Kidney glomerular epithelial cell (primary cell): ENCODE results near the gene FSTL4.
"Not testable (repeated sequence)": the region's sequence is repeated elsewhere in the genome, so short reads cannot be mapped to it uniquely, and the experiment has no call there.

Experiments used
- DNase-seq: peaks from one replicate; lab custom pipeline; 2025; lab: John Stamatoyannopoulos, UW

The FSTL4 gene

DNA sequence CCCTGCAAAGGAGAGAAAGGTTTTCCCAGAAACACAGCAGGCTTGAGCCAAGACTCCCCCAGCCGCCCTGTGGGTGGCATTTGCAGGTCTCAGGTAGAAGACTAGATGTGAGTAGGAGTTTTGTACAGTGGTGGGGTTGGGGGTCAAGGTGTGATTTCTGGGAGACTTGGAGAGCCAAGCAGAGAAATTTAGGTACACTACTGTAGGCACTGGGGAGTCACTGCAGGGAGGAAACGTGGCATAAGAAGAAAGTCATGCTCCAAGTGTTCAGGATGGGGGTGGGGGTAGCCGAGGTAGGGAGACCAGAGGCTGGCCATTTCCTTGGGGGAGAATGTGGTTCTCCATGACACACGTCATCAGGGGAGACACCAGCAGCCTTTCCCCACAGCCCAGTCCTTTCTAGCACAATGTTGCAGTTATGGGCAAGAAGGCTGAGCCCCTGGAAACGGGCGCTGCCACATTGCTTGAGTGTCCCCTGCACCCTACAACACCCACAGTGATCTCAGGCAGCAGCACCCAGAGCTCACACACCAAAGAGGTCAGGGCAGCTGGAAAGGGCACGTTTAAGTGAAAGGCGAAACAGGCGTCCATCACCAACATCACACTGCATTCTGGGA is 210.5 kb downstream of the FSTL4 start:
- no peak for DNase-seq

DNA sequence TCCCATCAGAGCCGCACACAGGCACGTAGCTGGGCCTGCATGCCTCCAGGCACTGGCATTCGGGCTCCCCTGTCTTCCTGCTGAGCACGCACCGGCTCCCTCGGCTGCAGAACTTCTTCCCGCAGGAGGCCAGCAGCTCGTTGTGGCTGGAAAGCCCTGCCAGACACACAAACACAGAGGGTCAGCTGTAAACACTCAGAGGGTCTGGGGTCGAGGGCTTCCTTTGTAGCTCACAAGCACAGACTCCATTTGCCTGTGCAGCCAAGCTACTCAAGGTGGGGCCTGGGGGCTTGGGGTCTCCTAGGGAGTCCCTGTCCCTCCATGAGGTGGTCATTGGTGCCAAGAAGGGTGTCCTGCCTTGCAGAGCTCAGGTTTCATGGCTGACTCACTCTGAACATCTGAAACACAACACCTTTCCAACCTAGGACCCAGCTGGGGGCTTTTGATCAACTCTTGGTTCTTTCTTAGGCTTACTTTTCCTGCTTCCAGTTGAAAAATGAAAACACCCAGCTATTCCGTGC is 211.4 kb downstream of the FSTL4 start:
- no peak for DNase-seq

DNA sequence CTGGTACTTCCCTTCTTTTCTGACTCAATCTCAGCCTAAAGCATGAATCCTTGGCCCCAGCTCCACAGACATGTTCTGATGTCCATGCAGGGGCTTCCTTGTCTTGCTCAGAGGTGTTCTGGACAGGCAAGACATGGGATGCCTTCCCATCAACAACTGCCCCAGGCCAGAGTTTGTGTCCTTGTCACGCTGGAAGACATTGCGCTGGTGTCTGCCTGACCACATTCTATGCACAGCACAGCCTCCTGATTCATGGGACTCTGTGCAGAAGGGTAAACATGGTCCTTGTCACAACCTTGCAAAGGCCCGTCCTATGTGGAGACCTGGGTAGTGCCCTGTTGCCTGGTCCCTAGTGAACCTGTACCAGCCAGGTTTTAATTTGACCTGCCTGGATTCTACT is 212.2 kb downstream of the FSTL4 start:
- DNase-seq, result no peak

DNA sequence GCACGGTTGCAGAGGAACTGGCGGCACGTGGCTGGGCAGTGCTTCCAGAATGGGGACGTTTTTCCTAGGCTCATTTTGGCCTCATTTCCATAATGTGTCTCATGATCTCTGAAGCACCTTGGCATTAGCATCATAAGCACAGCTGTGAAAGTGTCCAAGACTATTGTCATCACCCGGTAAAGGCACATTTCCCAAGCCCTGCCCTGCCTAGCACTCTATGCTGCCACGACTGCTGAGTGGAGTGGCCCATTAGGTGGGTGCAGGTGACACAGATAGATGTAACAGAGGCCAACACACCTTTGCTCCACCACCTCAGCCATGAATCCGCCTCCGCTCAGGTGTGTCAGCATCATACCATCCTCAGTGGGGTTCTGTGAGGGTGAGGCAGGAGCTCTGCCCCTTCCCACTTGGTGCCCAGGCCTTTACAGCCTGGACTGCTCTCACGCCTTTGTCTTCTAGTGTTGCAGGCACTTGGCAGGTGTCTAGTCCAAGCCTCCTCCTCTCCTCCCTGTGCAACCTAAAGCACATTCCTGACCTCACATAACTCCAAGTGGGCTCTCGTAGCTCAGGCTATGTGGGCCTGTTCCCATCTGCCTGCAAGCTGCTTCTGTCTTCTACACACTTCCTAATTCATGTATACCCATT is 213.0 kb downstream of the FSTL4 start:
- no peak for DNase-seq

DNA sequence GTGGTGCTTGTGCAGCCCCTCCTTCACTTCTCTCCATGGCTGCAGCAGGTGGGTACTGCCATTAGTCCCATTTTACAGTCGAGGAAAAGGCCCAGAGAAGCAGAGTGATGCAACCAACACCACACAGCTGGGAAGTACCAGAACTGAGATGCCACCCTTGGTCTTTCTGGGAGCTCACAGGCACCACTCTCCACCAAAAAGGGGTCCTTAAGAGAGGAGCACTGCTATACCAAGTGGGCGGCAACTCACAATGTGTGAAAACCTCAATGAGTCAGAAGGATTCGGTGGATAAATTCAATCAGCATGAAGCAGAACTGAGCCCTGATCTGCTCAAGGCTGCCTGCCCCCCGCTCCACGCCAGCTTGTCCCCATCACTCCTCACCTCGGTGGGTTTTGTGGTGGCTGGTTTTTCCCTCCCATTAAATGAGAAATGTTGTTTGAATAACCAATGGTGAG is 213.7 kb downstream of the FSTL4 start:
- DNase-seq, result no peak

DNA sequence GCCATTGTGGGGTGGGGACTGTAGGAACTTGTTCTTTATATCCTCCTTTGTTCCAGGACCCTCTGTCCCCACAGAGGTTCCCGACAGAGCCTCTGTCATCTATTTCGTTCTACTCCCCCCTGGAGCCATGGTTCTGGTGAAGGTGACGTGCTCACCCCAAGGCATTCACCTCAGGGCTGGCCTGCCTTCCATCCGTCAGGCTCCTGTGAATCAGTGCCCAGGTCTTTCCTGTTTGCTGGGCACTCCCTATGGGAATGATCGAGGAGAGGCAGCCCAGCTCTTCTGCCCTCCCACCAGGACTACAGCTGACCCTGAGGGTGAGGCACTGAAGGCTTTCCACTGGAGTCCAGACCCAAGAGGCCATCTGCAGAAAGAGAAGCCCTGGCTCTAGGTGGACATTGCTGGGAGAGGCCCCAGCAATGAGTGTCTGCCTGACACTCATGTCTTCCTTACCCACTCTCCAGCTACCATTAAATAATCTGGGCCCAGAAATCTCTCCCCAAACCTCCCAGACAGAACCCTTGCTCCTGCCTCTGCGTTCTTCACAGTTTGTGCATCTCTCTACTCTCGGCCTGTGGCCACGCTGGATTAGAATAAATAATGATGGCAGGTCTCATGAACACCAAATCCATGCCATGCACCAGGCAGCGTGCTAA is 214.2 kb downstream of the FSTL4 start:
- DNase-seq, result no peak

DNA sequence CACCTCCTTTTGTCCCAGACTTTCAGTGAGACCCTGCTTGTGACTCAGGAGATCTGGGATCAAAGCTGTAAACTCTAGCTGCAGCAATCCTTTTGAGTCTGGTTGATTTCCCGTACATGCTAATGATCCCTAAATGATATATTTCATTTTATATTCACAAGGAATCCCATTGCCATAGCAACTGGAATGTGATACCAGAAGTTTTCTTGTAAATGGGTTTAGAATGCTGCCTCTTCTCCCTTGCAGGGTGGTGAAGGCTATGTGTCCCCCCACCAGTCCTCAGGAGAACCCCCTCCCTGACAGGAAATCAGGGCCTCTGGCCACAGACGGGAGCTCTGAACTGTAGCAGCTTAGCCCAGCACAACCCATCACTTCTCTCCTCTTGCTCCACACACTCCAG is 215.0 kb downstream of the FSTL4 start:
- DNase-seq, result no peak

DNA sequence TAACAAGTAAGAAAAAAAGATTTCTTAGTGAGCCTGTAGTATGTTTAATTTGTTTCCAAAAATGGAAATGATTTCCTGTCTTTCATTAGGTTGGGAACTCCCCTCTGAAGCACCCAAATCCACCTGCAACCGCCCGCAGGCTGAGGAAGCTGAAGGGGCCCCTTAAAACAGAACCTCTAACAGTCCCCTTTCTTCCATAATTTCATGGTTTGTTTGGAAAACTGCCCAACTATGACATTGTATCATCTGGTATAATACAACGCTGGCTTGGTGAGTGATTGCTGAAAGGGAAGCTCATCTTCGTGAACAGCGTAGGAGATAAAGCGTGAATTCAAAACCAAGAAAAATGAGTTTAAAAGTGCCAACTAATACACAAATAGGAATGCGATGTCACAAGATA is 215.5 kb downstream of the FSTL4 start:
- no peak for DNase-seq

DNA sequence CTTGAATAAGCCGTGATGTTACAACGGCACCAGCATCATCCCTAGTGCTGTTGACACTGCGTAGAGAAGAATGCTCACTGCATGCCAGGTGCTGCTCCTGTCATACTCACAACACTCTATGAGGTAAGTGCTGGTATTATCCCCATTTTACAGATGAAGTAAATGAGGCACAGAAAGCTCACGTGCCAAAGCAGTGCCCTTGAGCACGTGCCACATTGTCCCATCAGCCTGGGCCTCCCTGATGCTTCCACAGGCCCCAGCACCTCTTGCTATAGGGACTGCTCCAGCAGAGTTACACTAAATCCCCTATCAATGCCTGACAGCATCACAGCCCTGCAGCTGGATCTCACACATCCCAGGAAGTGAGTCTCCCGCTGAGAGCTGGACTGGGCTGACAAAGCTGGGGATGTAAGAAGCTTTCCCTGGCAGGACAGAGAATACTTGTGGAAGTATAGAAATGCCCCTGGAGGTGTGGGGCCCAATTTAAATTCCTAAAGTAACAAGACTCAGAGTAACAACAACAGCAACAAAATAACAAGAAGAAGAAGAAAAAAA is 216.1 kb downstream of the FSTL4 start:
- no peak for DNase-seq

DNA sequence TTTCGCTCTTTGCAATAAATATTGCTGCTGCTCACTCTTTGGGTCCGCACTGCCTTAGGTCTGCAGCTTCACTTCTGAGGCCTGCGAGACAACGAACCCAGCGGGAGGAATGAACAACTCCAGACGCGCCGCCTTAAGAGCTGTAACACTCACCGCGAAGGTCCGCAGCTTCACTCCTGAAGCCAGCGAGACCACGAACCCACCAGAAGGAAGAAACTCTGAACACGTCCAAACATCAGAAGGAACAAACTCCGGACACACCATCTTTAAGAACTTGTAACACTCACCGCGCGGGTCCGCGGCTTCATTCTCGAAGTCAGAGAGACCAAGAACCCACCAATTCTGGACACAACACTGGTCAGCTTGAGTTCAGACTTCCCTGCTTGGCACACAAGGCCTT is 217.1 kb downstream of the FSTL4 start:
- not testable (repeated sequence) for DNase-seq

DNA sequence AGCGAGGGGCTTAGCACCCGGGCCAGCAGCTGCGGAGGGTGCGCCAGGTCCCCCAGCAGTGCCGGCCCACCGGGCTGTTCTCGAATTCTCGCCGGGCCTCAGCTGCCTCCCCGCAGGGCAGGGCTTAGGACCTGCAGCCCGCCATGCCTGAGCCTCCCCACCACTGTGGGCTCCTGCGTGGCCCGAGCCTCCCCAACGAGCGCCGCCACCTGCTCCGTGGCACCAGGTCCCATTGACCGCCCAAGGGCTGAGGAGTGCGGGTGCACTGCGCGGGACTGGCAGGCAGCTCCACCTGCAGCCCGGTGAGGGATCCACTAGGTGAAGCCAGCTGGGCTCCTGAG is 217.9 kb downstream of the FSTL4 start:
- not testable (repeated sequence) for DNase-seq

DNA sequence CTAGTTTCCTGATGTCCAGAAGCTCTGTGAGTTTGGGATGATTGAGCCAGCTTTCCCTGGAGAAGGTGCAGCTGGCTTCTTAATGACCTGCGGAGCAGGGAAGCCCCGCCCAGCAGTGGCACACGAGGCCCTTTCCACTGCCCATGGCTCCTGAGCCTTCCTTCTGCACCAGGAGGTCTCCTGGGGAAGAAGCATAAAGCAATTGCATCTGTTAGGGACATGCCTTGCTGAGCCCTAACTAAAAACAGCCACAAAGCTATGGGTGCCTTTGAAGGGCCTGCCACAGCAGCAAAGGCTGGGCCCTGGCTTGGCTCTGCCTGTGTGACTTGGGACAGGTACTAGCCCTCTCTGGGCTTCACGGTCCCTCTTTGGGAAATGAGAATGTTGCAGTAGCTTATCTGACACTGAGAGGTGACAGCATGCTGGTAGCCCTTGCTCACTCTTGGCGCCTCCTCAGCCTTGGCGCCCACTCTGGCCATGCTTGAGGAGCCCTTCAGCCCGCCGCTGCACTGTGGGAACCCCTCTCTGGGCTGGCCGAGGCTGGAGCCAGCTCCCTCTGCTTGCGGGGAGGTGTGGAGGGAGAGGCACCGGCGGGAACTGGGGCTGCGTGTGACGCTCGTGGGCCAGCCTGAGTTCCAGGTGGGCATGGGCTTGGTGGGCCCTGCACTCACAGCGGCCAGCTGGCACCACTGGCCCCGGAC is 218.4 kb downstream of the FSTL4 start:
- no peak for DNase-seq

DNA sequence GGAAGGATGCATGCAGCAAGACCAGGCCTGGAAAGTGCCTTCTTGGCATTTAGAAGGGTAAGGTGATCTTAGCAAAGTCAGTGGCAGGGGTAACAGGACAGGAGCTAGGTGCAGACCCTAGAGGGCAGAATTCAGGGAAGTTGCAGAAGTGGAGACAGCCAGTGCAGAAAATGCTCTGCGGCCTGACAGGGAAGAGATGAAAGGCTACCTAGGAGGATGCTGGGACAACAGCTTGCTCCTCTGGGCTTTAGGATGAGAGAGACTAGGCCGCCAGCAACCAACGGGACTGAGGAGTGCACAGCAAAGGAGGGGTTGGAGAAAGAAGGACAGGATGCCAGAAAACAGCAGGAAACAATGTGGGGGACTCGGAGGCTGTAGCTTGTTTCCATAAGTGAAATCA is 219.9 kb downstream of the FSTL4 start:
- DNase-seq, result no peak

DNA sequence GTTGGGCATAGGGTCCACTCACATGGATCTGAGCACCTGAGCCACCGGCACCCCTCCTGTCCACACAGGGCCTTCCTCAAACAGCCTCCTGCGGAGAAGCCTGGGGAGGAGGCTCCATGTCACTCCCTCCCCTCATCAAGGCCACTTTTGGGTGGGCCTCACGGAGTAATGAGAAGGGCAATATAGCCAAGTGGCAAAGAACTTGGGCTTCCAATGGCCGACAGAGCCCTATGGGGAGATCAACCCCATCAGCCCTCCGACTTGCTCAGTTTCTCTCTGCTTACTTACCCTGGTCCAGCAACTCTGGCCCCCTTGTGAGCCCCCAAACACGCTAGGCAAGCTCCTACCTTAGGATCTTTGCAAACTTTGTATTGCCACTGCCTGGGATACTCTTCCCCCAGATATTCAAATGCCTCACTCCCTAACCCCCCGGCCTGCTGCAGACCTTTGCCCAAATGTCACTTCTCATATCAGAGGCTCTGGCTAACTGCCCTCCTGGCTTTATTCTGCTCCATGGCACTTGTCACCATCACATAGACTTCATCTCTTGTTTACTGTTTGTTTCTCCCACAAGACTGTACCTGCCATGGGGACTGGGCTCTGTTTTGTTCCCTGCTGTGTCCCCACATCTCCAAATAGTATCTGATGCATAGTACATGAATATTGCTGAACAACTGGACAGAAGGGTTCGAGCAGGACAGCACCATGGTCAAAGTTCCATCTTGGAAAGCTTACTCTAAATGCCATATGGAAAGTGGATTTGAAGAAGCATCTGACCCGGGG is 220.8 kb downstream of the FSTL4 start:
- no peak for DNase-seq

DNA sequence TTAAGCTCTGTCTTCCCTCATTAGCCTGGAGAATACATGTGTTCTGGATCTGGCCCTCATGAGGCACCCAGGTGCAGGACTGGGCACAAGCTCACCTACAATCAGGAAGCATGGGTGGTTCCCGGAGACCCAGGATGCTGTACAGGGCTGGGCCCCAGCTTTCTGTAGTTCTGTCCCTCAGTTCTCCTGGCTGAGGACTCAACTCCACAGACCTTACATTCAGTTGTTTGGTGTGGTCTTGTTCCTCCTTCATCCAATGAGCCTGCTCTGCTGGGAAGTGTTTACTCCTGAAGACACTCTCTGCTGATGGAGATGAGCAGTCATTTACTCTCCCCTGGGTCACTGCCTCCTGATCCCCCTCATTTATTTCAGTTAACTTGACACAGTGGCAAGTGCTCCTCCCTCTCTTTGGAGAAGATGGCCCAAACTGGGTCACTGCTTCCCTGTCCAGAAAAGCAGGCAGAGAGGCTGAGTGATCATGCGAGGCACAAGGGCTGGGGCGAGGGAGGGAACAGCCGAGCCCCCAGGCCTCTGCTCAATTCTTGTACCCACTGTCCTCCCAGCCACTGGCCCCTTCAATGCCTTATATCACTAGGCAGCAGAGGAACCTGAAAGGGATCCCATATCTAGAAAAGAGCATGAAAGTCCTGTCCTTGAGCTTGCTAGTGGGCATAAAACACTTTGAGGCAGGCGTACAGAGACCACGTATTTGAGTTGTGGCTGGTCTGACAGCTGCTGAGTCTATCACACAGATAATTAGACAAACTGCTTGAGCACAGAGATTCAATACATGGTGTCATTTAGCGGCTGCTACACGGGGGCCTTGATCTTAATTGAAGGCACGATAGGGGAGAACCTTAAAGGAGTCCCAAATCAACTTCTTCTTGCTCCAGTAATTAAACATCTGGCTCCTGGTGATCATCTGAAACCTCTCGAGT is 221.7 kb downstream of the FSTL4 start:
- no peak for DNase-seq

DNA sequence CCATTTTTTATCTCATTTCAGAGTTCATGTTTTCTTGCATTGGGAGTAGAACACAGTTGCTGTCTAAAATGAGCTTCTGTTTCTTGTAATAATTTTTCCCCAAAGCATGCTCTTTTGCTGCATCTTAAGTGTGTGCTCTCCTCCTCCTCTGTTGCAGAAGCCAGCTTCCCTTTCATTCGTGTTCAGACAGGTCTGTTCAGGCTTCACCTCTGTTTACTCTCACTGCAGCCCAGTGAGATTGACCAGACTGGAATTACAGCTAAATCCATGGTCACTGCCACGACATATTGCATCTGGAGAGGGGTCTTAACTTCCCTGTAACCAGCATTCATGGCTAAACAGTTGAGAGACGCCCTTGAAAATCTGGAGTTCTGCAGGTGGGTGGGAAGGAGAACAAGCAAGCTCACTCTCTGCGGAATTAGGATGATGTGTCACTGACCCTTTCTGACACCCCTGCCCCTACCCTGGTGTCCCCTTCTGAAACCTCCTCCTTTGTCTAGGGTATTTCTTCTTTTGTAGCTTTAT is 223.2 kb downstream of the FSTL4 start:
- no peak for DNase-seq

DNA sequence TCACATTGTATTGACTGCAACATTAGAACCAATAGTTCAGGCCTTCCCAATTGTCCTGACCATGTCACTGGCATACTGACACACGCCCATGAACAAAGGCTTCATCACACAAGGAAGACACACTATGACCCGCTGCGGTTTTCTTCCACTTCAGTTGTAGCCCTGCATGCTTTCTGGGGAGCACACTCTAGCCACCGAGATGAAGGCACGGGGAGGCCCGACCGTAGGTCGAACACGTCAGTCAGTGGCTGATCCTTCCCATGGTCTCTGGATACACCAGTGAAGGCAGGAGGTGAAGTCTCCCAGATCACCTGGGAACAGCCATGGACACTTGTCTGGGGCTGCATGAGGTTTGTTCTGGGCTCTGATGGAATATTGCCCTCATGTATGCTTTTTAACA is 224.7 kb downstream of the FSTL4 start:
- no peak for DNase-seq

DNA sequence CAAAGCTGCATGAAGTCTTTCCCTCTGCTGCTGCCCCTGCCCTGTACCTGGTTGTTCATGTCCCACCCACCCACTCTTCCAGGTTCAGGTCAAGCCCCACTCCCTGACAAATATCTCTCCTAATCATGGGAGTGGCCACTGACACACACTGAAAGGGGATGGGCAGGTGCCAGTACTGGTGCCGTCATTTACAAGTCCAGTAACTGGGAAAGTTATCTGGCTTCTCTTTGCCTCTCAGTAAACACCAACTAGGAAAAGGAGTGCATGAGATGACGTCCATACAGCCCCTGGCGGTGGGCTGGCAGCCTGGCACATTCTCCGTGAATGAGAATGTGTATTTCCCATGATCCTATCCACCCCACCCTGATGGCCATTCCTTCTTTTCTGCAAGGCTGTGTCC is 225.2 kb downstream of the FSTL4 start:
- no peak for DNase-seq

DNA sequence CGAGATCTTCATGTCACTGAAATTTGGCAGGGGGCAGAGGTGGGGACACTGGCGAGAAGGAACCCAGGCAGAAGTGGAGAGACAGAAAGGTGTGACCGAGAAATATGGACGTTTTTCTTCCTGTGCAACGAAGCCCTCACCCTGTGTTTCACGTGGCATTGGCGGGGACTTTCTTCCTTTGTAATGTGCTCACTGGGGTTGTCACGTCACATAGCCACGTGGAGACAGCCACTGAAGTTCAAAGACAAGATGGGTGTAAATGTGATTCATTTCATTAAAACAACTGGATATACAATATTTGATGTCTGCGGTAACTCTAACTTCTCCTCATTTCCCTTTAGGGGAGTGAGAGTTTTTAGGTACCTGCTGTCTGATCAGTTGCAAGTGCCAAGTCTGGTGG is 225.7 kb downstream of the FSTL4 start:
- DNase-seq, result no peak

DNA sequence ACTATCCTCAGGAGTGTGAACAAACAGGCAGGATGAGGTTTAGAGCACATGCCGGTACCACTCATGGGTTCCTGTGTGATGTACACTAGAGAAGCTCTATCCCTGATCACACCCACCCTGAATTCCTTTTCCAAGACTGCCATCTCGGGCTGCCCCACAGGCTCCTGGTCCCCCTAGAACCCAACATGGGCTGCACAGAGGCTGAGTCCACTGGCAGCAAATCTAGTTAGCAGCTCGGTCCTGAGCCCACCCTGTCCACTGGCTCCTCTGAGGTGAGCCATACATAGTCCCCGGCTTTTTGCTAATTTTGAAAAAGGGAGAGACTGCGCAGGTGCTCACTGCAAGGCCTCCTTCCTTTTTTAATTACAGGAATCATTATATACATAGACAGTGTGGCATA is 227.0 kb downstream of the FSTL4 start:
- DNase-seq, result no peak
